ENCODE data around the gene CLEC20A. TPM values are rescaled to one million over a fixed set of nuclear protein-coding genes. Genes with fewer than 3 reads are reported as not detected.

The CLEC20A gene
- total RNA-seq, 1 experiment from 2014 or later: not detected

- no peaks in the 10 kb centered on the region for H3K9me3 ChIP-seq (ENCODE audit: low read length)
- no peaks in the 10 kb centered on the region for H3K4me1 ChIP-seq (ENCODE audit: insufficient read depth, low read length)
- no peak overlapping the region for H3K4me2 ChIP-seq (ENCODE audit: low read length)
- H3K9ac ChIP-seq (ENCODE audit: low read length): no peak overlapping the region
- no TSS peak for BruUV-seq (replicated peaks)
- ChIA-PET CTCF (no interaction called here), POLR2A (ENCODE audit: unreplicated experiment) (no interaction called here)
- ATAC-seq (peak; percentile 42; the same call in 1 of the 2 replicates), DNase-seq (peak; percentile 10)
- no peak overlapping the region for H3K27ac ChIP-seq (ENCODE audit: low read length)
- no peak overlapping the region for H3K4me3 ChIP-seq (ENCODE audit: low read length)
- no peak overlapping the region for H2AFZ ChIP-seq (ENCODE audit: low read length)
- H4K20me1 ChIP-seq (ENCODE audit: low read length): no peaks in the 10 kb centered on the region
- no peaks in the 10 kb centered on the region for H3K79me2 ChIP-seq (ENCODE audit: low read length)
- no peaks in the 10 kb centered on the region; the same call in 1 of the 2 replicates for H3K36me3 ChIP-seq (ENCODE audit: low read depth, low read length)
- no peaks in the 10 kb centered on the region for H3K27me3 ChIP-seq (ENCODE audit: low read length)
- TF ChIP-seq CTCF (conservative IDR thresholded peaks at IDR 0.05; ENCODE audit: low read depth, low read length): no peak
- no peak for TF ChIP-seq EZH2phosphoT487 (IDR thresholded peaks at IDR 0.05; ENCODE audit: borderline replicate concordance, low read length)
- no peak for TF ChIP-seq EZH2 (IDR thresholded peaks at IDR 0.05; ENCODE audit: low read length, unreplicated experiment)
- intact Hi-C loops (cut with micrococcal nuclease): no loop called here
- no peaks in the 10 kb centered on the region for H3K9me2 ChIP-seq (replicated peaks; ENCODE audit: low read length)
- no peaks in the 10 kb centered on the region for H3F3A ChIP-seq (ENCODE audit: low read length, unreplicated experiment)
Observed at GRCh38 chr1:178470411-178470960, 26.3 kb downstream of the CLEC20A start.

DNA sequence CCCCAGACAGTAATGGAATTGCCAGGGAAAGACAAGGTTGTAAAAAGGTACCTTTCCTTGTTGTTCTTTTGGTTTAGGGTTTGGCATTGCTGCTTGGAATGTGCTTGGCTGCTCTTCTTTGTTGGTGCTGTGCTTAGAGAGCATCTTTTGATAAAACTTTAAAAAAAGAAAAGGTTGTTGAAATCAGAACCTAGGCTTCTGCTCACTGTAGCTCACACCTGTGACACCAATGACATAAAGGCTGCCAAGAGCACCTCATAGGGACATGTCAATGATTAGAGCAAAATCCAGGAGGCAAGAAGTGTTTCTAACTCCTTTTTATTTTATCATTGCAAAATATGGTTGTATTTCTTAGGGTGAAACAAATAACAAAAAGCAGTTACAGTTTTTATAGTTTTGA lies 28.9 kb downstream of the CLEC20A start:
- DNase-seq: no peak
- H3K9me3 ChIP-seq (ENCODE audit: low read length): no peaks in the 10 kb centered on the region
- BruUV-seq (replicated peaks): no TSS peak
- no peaks in the 10 kb centered on the region for H3K27me3 ChIP-seq (ENCODE audit: low read length)
- no peak overlapping the region for H2AFZ ChIP-seq (ENCODE audit: low read length)
- no peak overlapping the region for H3K9ac ChIP-seq (ENCODE audit: low read length)
- H3K4me2 ChIP-seq (ENCODE audit: low read length): no peak overlapping the region
- ChIA-PET CTCF (no interaction called here), POLR2A (ENCODE audit: unreplicated experiment) (no interaction called here)
- H3F3A ChIP-seq (ENCODE audit: low read length, unreplicated experiment): no peaks in the 10 kb centered on the region
- no peaks in the 10 kb centered on the region; the same call in 1 of the 2 replicates for H3K36me3 ChIP-seq (ENCODE audit: low read depth, low read length)
- H3K4me3 ChIP-seq (ENCODE audit: low read length): no peak overlapping the region
- intact Hi-C loops (cut with micrococcal nuclease): loop anchor here (5.0 kb wide), 1 partner anchor 156 kb away; no protein-coding TSS in a partner anchor
- H3K27ac ChIP-seq (ENCODE audit: low read length): no peak overlapping the region
- no peaks in the 10 kb centered on the region for H3K9me2 ChIP-seq (replicated peaks; ENCODE audit: low read length)
- no peaks in the 10 kb centered on the region for H3K79me2 ChIP-seq (ENCODE audit: low read length)
- no peak for TF ChIP-seq EZH2phosphoT487 (IDR thresholded peaks at IDR 0.05; ENCODE audit: borderline replicate concordance, low read length)
- TF ChIP-seq CTCF (conservative IDR thresholded peaks at IDR 0.05; ENCODE audit: low read depth, low read length): no peak
- TF ChIP-seq EZH2 (IDR thresholded peaks at IDR 0.05; ENCODE audit: low read length, unreplicated experiment): no peak
- H3K4me1 ChIP-seq (ENCODE audit: insufficient read depth, low read length): peaks cover 4% of the 10 kb centered on the region
- ATAC-seq: no peak
- H4K20me1 ChIP-seq (ENCODE audit: low read length): no peaks in the 10 kb centered on the region

DNA sequence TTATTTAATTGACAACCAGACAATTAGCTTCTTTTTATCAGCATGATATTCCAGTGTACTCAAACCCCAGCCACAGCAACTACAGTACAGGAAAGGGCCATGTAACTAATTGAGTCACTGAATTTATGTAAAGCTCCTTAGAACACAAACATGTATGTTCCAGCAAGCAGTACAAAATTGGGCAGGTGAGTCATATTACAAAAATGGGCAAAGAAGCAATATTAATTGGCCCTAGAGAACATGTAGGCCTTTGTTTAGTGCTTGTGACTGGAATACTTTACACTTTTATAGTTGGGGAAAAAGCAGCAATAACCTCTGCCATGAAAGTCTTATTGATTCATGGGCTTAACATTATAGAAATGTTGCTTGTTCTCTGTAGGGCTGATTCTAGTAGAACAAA lies 31.8 kb downstream of the CLEC20A start:
- no peaks in the 10 kb centered on the region for H4K20me1 ChIP-seq (ENCODE audit: low read length)
- no peak overlapping the region for H3K4me3 ChIP-seq (ENCODE audit: low read length)
- H3K79me2 ChIP-seq (ENCODE audit: low read length): no peaks in the 10 kb centered on the region
- no peaks in the 10 kb centered on the region; the same call in 1 of the 2 replicates for H3K36me3 ChIP-seq (ENCODE audit: low read depth, low read length)
- H3K27ac ChIP-seq (ENCODE audit: low read length): no peak overlapping the region
- intact Hi-C loops (cut with micrococcal nuclease): loop anchor here (5.0 kb wide), 1 partner anchor 153 kb away; no protein-coding TSS in a partner anchor
- no peak overlapping the region for H3K9ac ChIP-seq (ENCODE audit: low read length)
- H3K4me2 ChIP-seq (ENCODE audit: low read length): no peak overlapping the region
- H3K27me3 ChIP-seq (ENCODE audit: low read length): no peaks in the 10 kb centered on the region
- no peak overlapping the region for H2AFZ ChIP-seq (ENCODE audit: low read length)
- TF ChIP-seq EZH2phosphoT487 (IDR thresholded peaks at IDR 0.05; ENCODE audit: borderline replicate concordance, low read length) (no peak), EZH2 (IDR thresholded peaks at IDR 0.05; ENCODE audit: low read length, unreplicated experiment) (no peak), CTCF (conservative IDR thresholded peaks at IDR 0.05; ENCODE audit: low read depth, low read length) (no peak)
- CTCF ChIA-PET: no interaction called here
- peak; percentile 79 for ATAC-seq
- no peaks in the 10 kb centered on the region for H3F3A ChIP-seq (ENCODE audit: low read length, unreplicated experiment)
- H3K9me2 ChIP-seq (replicated peaks; ENCODE audit: low read length): no peaks in the 10 kb centered on the region
- POLR2A ChIA-PET (ENCODE audit: unreplicated experiment): no interaction called here
- BruUV-seq (replicated peaks): no TSS peak
- H3K9me3 ChIP-seq (ENCODE audit: low read length): no peaks in the 10 kb centered on the region
- H3K4me1 ChIP-seq (ENCODE audit: insufficient read depth, low read length): peaks cover 4% of the 10 kb centered on the region
- peak; percentile 36 for DNase-seq

Measured in PC-3 (cell line).